Stimulated activated CD8-positive, alpha-beta memory T cell treated with anti-CD3 and anti-CD28 coated beads, Interleukin-2, amount 100 ng/mL, for 1 hour (primary cell): ENCODE measurements around the gene CAPN2.
"Not testable (repeated sequence)": the region's sequence is repeated elsewhere in the genome, so short reads cannot be mapped to it uniquely, and the experiment has no call there.

Source experiments
- DNase-seq, 2 donors: peaks; one replicate each; pipeline ENCODE4 v3.0.0-alpha.2; 2020; ENCODE audit warnings: low read depth in 2 of 2

Gene CAPN2

GRCh38 chr1:223739366-223740037, 27.2 kb downstream of the CAPN2 start:
- DNase-seq: no peak

DNA sequence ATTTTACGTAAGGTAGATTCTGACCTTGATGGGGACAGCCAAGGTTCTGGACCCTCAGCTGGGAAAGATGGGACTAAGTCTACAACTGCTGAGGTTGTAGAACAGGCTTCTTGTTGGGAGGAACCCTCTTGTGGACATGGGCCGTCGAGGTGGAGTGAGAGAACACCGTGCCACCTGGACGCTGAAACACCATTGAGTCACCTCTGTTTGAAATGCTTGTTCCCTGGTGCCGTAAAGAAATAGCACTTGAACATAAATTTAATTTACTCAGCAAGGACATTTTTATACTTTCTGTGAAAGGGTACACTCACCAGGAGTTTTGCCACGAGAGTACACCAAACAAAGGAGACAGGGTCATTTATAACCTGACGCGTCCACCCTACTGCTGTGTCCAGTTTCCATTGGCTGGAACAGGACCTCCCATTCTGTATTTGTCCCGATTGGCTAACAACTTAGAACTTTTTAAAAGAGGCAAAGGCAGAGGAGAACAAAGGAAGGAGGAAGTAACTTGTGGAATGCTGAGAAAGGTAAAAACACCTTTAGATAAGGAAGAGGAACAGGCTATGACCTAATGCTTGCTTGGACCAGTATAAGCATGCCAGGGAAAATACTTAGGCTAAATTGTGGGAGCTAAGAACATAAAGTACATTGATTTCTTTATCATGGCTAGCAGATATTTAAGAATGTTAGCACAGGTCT, 27.8 kb downstream of the CAPN2 start:
- not testable (repeated sequence) for DNase-seq

DNA sequence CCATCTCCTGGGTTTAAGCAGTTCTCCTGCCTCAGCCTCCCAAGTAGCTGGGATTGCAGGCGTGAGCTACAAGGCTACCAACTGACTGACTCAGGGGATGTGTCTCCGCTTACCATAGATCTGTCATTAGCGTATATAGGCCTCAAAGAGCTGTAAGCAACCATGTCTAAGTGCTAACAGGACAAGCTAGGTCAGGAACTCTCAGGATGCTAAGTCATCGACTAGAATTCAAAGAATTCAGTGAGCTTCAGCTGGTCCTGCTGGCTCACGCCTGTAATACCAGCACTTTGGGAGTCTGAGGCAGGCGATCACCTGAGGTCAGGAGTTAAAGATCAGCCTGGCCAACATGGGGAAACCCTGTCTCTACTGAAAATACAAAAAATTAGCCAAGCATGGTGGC, 29.5 kb downstream of the CAPN2 start:
- no peak for DNase-seq

GRCh38 chr1:223742856-223743517, 30.6 kb downstream of the CAPN2 start:
- DNase-seq: no peak

DNA sequence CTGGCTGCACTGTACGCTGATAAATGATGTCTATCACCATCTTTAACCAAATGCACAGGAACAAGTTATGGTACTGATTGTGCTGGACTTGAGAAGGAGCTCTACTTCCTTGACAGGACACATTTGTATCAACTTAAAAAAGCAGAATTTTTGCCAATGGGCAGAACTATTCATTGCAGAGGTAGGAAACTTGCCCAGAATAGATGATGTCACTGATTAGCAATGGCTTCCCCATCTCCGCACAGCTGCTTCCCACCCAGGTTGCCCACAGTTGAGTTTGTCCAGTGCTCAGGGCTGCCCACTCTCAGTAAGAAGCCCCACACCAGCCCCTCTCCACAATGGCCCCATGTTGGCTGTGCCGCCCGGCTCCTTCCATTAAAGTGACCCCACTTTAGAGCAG, 33.4 kb downstream of the CAPN2 start:
- no peak for DNase-seq

- no peak for DNase-seq
Observed at GRCh38 chr1:223747838-223748335, 35.5 kb downstream of the CAPN2 start.

GRCh38 chr1:223748405-223748772, 36.0 kb downstream of the CAPN2 start:
- no peak for DNase-seq

DNA sequence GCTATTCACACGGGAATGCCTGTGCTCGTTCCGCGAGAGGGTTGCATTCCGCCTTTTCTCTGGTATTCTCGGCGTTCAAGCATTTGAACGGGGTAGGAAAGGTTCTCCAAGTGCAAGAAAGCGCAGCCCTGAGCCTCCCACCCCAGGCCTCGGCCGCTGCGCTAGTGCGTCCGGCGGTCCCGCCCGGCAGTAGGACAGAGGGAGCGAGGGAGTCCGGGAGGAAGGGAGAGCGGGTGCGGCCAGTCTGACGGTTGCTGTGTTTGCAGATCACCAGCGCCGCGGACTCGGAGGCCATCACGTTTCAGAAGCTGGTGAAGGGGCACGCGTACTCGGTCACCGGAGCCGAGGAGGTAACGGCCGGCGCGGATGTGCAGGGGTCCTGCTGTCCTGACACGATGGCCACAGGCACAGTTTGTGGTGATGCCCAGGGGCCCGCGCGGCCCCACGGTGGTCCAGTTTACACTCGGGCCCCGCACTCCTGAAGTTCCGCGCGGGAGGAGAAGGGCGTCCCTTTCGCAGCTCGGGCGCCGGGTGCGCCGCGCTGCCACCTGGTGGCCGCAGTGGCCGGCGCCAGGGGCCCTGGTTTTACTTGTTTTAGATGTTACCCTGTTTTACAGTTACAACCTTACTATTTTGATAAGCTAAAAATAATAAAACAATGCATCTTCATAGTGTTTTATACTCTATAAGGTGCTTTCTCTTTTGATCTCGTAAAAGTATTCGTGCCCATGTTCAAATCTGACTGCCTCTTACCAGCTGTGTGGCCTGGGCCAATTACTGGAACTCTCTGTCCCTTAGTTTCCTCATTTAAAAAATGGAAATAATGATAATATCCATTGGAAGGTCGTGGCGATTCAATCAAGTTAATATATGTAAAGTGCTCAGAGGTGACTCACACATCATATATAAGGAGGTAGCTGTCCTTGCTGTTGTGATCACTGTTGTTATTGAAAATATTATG, 36.7 kb downstream of the CAPN2 start:
- DNase-seq: peak; percentile 25 to 37

DNA sequence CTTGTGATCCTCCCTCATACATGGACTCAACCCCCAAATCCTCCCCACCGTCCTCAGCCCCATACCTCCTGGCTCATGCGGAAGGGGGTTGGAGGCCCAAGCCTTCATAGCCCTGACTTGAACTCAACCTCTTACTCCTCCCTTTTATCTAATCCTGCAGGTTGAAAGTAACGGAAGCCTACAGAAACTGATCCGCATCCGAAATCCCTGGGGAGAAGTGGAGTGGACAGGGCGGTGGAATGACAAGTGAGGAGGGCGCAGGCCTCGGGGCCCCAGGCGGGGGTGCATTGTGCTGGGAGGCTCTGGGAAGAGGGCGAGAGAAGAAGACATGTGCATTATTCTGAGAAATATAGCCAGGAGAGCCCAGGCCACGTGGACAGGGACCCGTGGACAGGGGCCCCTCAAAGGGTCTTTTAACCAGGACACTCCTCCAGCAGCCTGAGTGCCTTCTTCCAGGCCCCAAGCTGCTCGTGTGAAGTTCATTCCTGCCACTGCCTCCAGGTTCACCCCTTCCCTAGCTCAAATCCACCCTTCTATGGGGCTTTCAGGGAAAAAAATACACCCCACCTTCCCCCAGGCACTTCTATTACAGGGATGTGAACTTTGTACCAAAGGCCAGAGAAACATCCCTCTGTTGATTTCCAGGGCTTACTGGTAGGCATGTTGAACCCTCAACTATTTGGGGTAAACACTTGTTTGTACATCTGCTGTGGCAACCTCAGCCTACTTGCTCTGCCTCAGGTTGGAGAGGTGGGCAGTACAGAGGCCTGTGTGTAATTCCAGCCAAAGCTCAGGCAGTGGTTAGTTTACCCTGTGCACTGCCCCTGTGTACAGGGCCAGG, 38.6 kb downstream of the CAPN2 start:
- DNase-seq: no peak

- DNase-seq: no peak
Observed at GRCh38 chr1:223751696-223752095, 39.4 kb downstream of the CAPN2 start.

DNA sequence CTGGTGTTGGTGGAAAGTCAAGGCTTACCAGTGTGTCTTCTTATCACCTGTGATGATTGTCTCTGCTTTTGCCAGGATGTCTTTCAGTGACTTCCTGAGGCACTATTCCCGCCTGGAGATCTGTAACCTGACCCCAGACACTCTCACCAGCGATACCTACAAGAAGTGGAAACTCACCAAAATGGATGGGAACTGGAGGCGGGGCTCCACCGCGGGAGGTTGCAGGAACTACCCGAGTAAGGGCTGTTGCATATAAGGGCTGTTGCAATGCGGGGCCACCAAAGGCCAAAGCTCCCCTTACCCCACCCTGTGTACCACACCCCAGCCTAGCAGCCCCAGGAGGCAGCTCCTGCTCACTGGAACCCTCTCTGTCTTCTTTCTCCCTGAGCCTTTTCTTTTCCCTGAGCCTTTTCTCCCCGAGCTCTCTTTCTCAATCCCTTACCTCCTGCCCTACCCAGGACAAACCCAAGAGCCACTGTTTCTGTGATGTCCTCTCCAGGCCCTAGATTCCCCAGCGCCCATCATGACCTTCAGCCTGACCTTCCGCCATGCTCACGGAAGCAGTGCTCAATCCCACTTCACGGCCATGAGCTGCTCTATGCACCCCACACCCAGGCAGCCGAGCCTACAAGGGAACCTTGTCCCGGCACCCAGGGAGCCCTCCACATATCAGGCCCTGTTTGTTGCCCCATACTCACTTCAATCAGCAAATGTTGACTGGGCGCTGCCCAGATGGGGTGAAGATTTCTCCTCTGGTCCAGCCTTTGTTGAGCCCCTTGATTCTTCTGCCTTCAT, 40.6 kb downstream of the CAPN2 start:
- DNase-seq: no peak

DNA sequence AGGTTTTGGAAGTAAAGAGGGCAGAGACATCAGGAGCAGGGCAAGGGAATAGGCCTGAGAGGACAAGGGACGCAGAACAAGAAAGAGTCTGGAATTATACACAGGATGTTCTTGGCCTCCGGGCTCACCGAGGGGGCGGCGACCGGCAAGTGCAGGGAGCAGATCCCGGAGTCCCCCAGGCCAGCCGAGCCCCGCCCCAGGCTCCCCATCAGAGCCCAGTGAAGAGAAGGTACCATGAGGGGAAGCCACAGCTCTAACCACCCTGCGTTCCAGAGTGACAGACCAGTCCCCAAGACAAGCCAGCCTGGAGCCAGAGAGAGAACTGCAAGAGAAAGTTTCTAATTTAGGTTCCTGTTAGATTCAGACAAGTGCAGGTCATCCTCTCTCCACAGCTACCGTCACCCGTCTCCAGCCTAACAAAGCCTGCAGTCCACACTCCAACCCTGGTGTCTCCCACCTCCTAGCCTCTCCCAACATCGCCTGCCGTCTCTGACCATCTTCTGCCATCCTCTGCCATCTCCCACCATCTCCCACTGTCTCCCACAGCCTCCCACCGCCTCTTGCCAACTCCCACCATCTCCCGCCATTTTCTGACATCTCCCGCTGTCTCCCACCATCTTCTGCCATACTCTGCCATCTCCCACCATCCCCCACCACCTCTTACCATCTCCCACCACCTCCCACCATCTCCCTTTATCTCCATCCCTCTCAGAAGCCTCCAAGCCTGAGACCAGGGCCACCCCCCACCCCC, 42.5 kb downstream of the CAPN2 start:
- no peak for DNase-seq

DNA sequence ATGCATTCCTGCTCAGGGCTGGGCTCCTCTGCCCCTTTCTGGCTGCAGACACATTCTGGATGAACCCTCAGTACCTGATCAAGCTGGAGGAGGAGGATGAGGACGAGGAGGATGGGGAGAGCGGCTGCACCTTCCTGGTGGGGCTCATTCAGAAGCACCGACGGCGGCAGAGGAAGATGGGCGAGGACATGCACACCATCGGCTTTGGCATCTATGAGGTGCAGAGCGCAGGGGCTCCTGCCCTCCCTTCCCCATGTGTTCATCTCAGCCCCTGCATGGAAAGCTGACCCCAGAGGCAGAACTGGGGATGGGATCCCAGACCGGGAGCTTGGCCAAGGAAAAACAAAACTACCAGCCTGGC, 43.1 kb downstream of the CAPN2 start:
- DNase-seq: no peak

DNA sequence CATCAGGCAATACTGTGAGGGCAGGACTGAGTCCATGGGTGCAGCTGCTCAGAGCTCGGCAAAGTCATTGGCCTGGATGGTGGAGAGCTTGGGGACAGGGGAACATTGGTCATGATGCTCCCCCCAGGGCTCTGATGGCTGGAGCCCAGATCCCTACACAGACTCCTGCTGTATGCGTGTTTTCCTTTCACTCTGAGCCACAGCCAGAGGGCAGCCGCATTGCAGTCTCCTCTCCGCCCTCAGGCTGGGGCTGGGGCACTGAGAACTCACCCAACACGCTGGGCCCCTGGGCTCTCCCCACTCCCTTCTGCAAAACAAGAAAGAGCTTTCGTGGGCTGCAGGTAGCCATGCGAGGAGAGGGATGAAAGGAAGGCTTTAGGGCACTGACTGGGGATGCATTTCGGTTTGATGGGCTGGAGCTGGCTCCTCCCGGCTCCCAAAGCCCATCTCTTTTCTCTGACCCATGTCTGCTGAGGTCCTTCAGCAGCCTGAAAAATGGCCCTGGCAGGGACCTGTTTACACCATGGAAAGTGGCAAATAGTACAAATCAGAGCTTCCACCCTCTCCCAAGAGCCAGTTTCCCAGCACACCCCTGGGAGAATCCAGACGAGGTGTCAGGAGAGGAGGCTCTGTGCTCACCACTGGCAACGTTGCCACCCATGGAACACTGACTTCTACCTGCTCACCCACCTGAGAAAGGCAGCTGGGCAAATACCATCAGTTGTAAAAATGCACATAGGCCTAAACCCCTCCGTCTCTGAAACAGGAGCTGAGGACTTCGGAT, 43.8 kb downstream of the CAPN2 start:
- DNase-seq: no peak

DNA sequence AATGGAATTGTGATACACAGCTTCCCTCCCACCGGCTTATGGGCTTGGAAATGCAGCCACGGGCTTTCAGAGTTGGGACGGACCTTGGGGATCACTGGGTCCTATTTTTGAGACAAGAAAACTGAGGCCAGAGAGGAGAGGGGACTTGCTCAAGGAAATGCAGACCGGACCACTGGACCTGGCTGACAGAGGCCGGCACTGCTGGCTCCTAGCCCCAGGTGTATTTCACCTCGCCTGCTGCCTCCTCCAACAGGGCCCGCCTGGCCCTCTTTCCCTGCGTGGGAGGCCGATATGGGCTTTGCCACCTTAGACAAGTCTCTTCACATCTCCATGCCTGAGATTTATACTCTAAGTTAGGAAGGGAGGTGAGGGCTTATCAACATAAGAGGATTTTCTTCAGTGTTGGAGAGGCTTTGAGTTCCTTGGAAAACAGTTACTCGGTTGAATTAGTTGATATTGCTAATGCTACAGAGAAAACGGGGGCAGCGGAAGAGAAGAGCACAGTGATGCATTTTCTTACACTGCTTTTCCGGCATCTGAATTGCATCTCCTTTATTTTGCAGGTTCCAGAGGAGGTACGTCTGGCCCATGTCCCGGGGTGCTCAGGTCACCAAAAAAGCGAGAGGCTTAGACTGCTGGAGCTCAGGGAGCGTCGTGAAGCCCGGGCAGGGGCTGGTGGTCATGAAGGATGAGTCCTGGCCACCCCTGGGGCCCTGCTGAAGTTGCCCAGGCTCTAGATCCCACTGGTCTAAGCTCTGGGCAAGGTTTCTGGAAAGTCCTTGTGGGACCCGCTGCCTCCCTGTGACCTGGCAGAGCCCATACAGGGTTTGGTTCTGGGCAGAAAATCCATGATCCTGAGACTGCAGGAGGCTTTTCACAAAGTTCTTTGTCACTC, 44.7 kb downstream of the CAPN2 start:
- no peak for DNase-seq

DNA sequence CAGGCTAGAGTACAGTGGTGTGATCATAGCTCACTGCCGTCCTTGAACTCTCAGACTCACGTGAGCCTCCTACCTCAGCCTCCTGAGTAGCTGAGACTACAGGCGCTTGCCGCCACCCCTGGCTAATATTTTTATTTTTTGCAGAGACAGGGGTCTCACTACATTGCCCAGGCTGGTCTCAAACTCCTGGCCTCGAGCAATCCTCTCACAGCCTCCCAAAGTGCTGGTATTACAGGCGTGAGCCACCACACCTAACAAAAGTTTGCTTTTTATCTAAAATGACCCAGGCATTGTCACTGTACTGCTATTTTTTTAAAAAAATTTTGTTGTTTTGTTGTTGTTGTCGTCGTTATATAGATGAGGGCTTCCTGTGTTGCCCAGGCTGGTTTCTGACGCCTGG, 46.4 kb downstream of the CAPN2 start:
- DNase-seq: no peak

DNA sequence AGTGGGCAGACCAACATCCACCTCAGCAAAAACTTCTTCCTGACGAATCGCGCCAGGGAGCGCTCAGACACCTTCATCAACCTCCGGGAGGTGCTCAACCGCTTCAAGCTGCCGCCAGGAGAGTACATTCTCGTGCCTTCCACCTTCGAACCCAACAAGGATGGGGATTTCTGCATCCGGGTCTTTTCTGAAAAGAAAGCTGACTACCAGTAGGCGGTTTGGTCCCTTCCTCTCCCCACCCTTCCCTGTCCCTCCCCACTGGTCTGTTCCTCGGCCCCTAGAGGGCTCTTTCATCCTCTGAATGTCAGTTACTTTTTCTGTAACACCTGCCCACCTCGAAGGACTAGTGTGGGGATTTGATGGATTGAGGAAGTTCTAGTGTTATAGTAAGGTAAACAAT, 46.9 kb downstream of the CAPN2 start:
- DNase-seq: no peak

- DNase-seq: no peak
Observed at GRCh38 chr1:223760833-223761232, 48.5 kb downstream of the CAPN2 start.
